ENCODE data around the gene GNG7.

GRCh38 chr19:2603334-2603733 is 99.2 kb downstream of the GNG7 start:
- TF ChIP-seq, protein P1, sequence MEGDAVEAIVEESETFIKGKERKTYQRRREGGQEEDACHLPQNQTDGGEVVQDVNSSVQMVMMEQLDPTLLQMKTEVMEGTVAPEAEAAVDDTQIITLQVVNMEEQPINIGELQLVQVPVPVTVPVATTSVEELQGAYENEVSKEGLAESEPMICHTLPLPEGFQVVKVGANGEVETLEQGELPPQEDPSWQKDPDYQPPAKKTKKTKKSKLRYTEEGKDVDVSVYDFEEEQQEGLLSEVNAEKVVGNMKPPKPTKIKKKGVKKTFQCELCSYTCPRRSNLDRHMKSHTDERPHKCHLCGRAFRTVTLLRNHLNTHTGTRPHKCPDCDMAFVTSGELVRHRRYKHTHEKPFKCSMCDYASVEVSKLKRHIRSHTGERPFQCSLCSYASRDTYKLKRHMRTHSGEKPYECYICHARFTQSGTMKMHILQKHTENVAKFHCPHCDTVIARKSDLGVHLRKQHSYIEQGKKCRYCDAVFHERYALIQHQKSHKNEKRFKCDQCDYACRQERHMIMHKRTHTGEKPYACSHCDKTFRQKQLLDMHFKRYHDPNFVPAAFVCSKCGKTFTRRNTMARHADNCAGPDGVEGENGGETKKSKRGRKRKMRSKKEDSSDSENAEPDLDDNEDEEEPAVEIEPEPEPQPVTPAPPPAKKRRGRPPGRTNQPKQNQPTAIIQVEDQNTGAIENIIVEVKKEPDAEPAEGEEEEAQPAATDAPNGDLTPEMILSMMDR (IDR thresholded peaks at IDR 0.05): no peak
- TF ChIP-seq RAD21 (IDR thresholded peaks at IDR 0.05; ENCODE audit: low read length) (no peak), USF1 (IDR thresholded peaks at IDR 0.05; ENCODE audit: borderline replicate concordance, low read depth) (no peak), MEF2A (IDR thresholded peaks at IDR 0.05; ENCODE audit: borderline replicate concordance, low read depth) (no peak), MXI1 (IDR thresholded peaks at IDR 0.05; ENCODE audit: low read depth, low read length) (no peak), MAX (IDR thresholded peaks at IDR 0.05; ENCODE audit: low read depth) (no peak), FOSL2 (IDR thresholded peaks at IDR 0.05; ENCODE audit: borderline replicate concordance, low read depth) (no peak)
